Measurements from ENCODE around the gene ZNF213.

Gene ZNF213

DNA sequence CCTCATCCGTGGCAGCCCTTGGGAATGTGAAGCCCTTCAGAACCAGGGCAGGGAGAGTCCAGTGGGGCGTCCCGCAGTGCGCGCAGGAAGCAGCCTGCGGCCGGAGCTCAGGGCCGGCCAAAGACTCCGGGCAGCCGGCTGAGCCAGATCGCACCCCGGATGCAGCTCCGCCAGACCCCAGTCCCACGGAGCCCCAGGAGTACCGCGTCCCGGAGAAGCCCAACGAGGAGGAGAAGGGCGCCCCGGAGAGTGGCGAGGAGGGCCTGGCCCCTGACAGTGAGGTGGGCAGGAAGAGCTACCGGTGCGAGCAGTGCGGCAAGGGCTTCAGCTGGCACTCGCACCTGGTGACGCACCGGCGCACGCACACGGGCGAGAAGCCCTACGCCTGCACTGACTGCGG, 15.5 kb upstream of the ZNF213 start:
- CTCF ChIA-PET: interaction anchor here (1.0 to 1.8 kb wide), 2 partner anchors 10 to 15 kb away, joined by 6 to 9 read pairs; no protein-coding TSS in a partner anchor
- no peak overlapping the region for H3K27ac ChIP-seq (ENCODE audit: extremely low read depth, low read depth, low read length)
- POLR2A ChIA-PET: interaction anchor here (1.3 to 1.4 kb wide), 3 partner anchors 10 to 84 kb away, joined by 3 to 6 read pairs (median 3); partner anchors contain the start of gene ZNF213

DNA sequence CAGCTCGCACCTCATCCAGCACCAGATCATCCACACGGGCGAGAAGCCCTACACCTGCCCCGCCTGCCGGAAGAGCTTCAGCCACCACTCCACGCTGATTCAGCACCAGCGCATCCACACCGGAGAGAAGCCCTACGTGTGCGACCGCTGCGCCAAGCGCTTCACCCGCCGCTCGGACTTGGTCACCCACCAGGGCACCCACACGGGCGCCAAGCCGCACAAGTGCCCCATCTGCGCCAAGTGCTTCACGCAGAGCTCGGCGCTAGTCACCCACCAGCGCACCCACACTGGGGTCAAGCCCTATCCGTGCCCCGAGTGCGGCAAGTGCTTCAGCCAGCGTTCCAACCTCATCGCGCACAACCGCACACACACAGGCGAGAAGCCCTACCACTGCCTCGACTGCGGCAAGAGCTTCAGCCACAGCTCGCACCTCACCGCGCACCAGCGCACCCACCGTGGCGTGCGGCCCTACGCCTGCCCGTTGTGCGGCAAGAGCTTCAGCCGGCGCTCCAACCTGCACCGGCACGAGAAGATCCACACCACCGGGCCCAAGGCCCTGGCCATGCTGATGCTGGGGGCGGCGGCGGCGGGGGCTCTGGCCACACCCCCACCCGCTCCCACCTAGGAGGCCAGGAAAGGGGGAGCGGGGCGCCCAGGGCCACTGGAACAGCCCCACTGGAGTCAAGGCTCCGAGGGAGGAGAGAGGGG, 15.0 kb upstream of the ZNF213 start:
- Histone ChIP-seq H3K27ac (ENCODE audit: extremely low read depth, low read depth, low read length) (no peak overlapping the region), H3K4me3 (ENCODE audit: low read depth, low read length) (no peak overlapping the region), H3K9me3 (ENCODE audit: control insufficient read depth, insufficient read depth, low read depth, low read length) (no peaks in the 10 kb centered on the region), H3K4me1 (ENCODE audit: control insufficient read depth, insufficient read depth, low read length) (no peaks in the 10 kb centered on the region), H3K36me3 (ENCODE audit: control insufficient read depth in 2 of 2, insufficient read depth in 1 of 2, low read length in 2 of 2) (peaks cover 0 to 55% of the 10 kb centered on the region in 2 experiments; a peak in 2 of 3 replicates)
- TF ChIP-seq, protein P1, sequence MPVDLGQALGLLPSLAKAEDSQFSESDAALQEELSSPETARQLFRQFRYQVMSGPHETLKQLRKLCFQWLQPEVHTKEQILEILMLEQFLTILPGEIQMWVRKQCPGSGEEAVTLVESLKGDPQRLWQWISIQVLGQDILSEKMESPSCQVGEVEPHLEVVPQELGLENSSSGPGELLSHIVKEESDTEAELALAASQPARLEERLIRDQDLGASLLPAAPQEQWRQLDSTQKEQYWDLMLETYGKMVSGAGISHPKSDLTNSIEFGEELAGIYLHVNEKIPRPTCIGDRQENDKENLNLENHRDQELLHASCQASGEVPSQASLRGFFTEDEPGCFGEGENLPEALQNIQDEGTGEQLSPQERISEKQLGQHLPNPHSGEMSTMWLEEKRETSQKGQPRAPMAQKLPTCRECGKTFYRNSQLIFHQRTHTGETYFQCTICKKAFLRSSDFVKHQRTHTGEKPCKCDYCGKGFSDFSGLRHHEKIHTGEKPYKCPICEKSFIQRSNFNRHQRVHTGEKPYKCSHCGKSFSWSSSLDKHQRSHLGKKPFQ (tag by site-specific recombination; IDR thresholded peaks at IDR 0.05): no peak
- TF ChIP-seq ZNF302 (tag by site-specific recombination; IDR thresholded peaks at IDR 0.05; ENCODE audit: low read depth) (no peak), ELK4 (IDR thresholded peaks at IDR 0.05; ENCODE audit: borderline replicate concordance, low read depth, low read length) (no peak), ZNF529 (tag by site-specific recombination; IDR thresholded peaks at IDR 0.05; ENCODE audit: insufficient replicate concordance) (no peak), HOXC10 (CRISPR knock-in tag; IDR thresholded peaks at IDR 0.05) (no peak), EGR2 (tag by site-specific recombination; IDR thresholded peaks at IDR 0.05; ENCODE audit: low read depth) (no peak), SCRT2 (tag by site-specific recombination; IDR thresholded peaks at IDR 0.05) (no peak), ZNF16 (tag by site-specific recombination; IDR thresholded peaks at IDR 0.05; ENCODE audit: low read depth) (no peak)
- TF ChIP-seq, protein P2, sequence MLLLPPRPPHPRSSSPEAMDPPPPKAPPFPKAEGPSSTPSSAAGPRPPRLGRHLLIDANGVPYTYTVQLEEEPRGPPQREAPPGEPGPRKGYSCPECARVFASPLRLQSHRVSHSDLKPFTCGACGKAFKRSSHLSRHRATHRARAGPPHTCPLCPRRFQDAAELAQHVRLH (tag by site-specific recombination; IDR thresholded peaks at IDR 0.05): no peak
- CTCF ChIA-PET: interaction anchor here (1.8 kb wide), 1 partner anchor 10 kb away, joined by 9 read pairs; no protein-coding TSS in a partner anchor
- POLR2A ChIA-PET: interaction anchor here (1.4 to 2.2 kb wide), 2 partner anchors 10 to 15 kb away, joined by 3 to 6 read pairs; partner anchors contain the start of gene ZNF213

More for the DNA sequence above, 15.5 kb upstream of the ZNF213 start:
- TF ChIP-seq ZNF394 (tag by site-specific recombination; IDR thresholded peaks at IDR 0.05; ENCODE audit: borderline replicate concordance): no peak
- no peak for TF ChIP-seq ZNF362 (tag by site-specific recombination; IDR thresholded peaks at IDR 0.05)
- Histone ChIP-seq H3K9me3 (ENCODE audit: control insufficient read depth, insufficient read depth, low read depth, low read length) (no peaks in the 10 kb centered on the region), H3K4me3 (ENCODE audit: low read depth, low read length) (no peak overlapping the region), H3K36me3 (ENCODE audit: control insufficient read depth in 2 of 2, insufficient read depth in 1 of 2, low read length in 2 of 2) (peaks cover 0 to 61% of the 10 kb centered on the region in 2 experiments; a peak in 2 of 3 replicates), H3K4me1 (ENCODE audit: control insufficient read depth, insufficient read depth, low read length) (no peaks in the 10 kb centered on the region)

DNA sequence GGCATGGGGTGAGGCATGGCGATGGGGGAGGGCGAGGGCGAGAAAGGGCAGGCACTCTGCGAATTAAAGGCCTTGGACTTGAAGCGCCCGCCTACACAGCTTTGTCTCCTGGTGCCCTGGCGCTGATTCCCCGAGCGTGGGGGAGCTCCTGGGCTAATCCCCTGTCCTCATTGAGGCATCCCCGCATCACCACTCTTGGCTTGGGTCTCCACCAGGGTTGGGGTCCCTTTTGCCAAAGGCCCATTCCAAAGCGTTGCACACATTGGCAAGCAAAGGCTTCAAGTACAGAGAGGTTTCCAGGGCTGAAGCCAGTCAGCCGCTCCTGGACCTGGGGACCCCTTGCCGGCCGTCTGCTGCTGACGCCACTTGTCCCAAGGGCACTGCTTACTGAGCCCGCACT, 14.4 kb upstream of the ZNF213 start:
- Histone ChIP-seq H3K36me3 (ENCODE audit: control insufficient read depth in 2 of 2, insufficient read depth in 1 of 2, low read length in 2 of 2) (peaks cover 0 to 49% of the 10 kb centered on the region in 2 experiments; a peak in 2 of 3 replicates), H3K27ac (ENCODE audit: extremely low read depth, low read depth, low read length) (no peak overlapping the region), H3K9me3 (ENCODE audit: control insufficient read depth, insufficient read depth, low read depth, low read length) (no peaks in the 10 kb centered on the region), H3K4me1 (ENCODE audit: control insufficient read depth, insufficient read depth, low read length) (no peaks in the 10 kb centered on the region; the same call in 1 of the 2 replicates), H3K4me3 (ENCODE audit: low read depth, low read length) (no peak overlapping the region)
- ChIA-PET CTCF (interaction anchor here (1.8 kb wide), 1 partner anchor 9 kb away, joined by 9 read pairs; no protein-coding TSS in a partner anchor), POLR2A (interaction anchor here (1.4 to 2.2 kb wide), 2 partner anchors 9 to 14 kb away, joined by 3 to 6 read pairs; partner anchors contain the start of gene ZNF213)
- TF ChIP-seq ZNF449 (tag by site-specific recombination; IDR thresholded peaks at IDR 0.05) (no peak), SETDB1 (IDR thresholded peaks at IDR 0.05; ENCODE audit: insufficient read length, low read length) (no peak)

All from HEK293 (cell line).